ENCODE measurements around the gene IGSF9B. TPM values are rescaled to one million over a fixed set of nuclear protein-coding genes. Genes with fewer than 3 reads are reported as not detected.
A peak's percentile ranks its signal among the peaks of the same experiment; 100 is the strongest.

The IGSF9B gene
- total RNA-seq, 1 donor from 2014 or later: 3.8 TPM

- TF ChIP-seq, protein P1, sequence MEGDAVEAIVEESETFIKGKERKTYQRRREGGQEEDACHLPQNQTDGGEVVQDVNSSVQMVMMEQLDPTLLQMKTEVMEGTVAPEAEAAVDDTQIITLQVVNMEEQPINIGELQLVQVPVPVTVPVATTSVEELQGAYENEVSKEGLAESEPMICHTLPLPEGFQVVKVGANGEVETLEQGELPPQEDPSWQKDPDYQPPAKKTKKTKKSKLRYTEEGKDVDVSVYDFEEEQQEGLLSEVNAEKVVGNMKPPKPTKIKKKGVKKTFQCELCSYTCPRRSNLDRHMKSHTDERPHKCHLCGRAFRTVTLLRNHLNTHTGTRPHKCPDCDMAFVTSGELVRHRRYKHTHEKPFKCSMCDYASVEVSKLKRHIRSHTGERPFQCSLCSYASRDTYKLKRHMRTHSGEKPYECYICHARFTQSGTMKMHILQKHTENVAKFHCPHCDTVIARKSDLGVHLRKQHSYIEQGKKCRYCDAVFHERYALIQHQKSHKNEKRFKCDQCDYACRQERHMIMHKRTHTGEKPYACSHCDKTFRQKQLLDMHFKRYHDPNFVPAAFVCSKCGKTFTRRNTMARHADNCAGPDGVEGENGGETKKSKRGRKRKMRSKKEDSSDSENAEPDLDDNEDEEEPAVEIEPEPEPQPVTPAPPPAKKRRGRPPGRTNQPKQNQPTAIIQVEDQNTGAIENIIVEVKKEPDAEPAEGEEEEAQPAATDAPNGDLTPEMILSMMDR (IDR thresholded peaks at IDR 0.05): peak; percentile 48
- no peak overlapping the region for H3K27ac Mint-ChIP-seq (ENCODE audit: unreplicated experiment)
- no peaks in the 10 kb centered on the region for H3K9me3 Mint-ChIP-seq (ENCODE audit: unreplicated experiment)
- H3K4me3 Mint-ChIP-seq (ENCODE audit: unreplicated experiment): no peak overlapping the region
- H3K36me3 Mint-ChIP-seq (ENCODE audit: unreplicated experiment): no peaks in the 10 kb centered on the region
- DNase-seq (ENCODE audit: extremely low spot score, unreplicated experiment): no peak
- H3K27me3 Mint-ChIP-seq (ENCODE audit: unreplicated experiment): no peaks in the 10 kb centered on the region
- peaks cover 3% of the 10 kb centered on the region for H3K4me1 Mint-ChIP-seq (ENCODE audit: unreplicated experiment)
Observed at GRCh38 chr11:133930767-133931448, 25.9 kb downstream of the IGSF9B start.

DNA sequence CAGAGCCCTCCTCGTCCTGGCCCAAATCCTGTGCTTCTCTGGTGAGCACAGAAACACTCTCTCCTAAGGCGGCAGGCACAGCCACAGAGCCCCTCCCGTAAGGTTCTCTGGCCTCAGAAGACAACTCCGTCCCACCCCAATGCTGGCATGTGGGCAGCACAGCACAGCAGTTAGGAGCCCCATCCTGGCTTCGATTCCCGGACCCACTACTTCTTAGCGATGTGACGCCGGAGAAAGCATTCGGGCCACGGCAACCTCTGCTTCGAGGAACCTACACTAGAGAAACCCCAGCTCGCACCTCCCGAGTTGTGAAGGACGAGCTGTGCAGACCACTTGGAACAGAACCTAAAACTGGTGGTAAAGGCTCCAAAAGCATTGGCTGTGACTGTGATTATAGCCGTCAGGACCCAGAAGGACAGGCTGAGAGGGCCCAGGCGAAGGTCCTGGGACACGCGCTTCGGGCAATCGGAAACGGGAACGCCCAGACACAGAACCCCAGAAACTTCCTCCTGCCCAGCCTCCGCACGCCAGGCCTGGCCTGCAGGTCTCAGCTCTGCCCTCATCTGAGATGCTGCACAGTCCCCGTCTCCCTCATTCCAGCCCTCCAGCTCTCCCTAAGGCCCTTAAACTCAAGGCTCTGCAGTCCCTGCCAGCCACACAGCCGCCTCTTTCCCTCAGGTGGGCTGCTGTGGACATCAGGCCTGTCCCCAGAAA, 26.6 kb downstream of the IGSF9B start:
- H3K4me3 Mint-ChIP-seq (ENCODE audit: unreplicated experiment): no peak overlapping the region
- H3K36me3 Mint-ChIP-seq (ENCODE audit: unreplicated experiment): no peaks in the 10 kb centered on the region
- TF ChIP-seq, protein P1 (IDR thresholded peaks at IDR 0.05): no peak
- H3K27ac Mint-ChIP-seq (ENCODE audit: unreplicated experiment): no peak overlapping the region
- H3K4me1 Mint-ChIP-seq (ENCODE audit: unreplicated experiment): peaks cover 3% of the 10 kb centered on the region
- no peak for DNase-seq (ENCODE audit: extremely low spot score, unreplicated experiment)
- H3K9me3 Mint-ChIP-seq (ENCODE audit: unreplicated experiment): no peaks in the 10 kb centered on the region
- H3K27me3 Mint-ChIP-seq (ENCODE audit: unreplicated experiment): no peaks in the 10 kb centered on the region

DNA sequence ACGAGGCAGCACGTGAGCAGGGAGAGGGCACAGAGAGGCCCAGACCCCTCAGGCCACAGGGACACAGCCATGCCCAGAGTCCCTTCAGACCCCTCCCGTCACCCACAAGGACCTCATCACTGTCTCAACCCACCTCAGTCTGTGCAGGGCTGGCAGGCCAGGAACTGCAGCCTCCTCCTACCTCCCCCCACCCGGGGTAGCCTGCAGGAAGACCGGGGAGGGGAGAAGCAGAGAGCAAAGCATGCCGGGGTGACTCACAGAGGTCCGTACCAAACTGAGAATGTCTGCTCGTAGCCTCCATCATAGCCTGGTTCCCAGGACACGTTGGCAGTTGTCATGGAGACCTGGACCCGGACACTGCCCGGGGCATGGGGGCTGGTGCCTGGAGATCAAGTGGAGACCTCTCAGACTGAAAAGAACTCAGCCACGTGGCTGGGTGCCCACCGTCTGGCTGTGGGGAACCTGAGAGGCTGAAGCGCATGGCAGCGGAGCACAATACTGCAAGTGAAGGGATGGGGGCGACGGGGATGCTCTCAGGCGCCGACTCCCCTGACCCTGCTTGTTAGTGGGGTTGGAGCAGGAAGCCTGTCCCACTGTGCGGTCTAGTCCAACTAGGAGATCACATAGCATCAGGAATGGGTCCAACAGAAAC, 27.2 kb downstream of the IGSF9B start:
- TF ChIP-seq, protein P1 (IDR thresholded peaks at IDR 0.05): no peak
- no peaks in the 10 kb centered on the region for H3K27me3 Mint-ChIP-seq (ENCODE audit: unreplicated experiment)
- H3K4me1 Mint-ChIP-seq (ENCODE audit: unreplicated experiment): peaks cover 3% of the 10 kb centered on the region
- H3K27ac Mint-ChIP-seq (ENCODE audit: unreplicated experiment): no peak overlapping the region
- H3K36me3 Mint-ChIP-seq (ENCODE audit: unreplicated experiment): no peaks in the 10 kb centered on the region
- DNase-seq (ENCODE audit: extremely low spot score, unreplicated experiment): no peak
- H3K9me3 Mint-ChIP-seq (ENCODE audit: unreplicated experiment): no peaks in the 10 kb centered on the region
- H3K4me3 Mint-ChIP-seq (ENCODE audit: unreplicated experiment): no peak overlapping the region

DNA sequence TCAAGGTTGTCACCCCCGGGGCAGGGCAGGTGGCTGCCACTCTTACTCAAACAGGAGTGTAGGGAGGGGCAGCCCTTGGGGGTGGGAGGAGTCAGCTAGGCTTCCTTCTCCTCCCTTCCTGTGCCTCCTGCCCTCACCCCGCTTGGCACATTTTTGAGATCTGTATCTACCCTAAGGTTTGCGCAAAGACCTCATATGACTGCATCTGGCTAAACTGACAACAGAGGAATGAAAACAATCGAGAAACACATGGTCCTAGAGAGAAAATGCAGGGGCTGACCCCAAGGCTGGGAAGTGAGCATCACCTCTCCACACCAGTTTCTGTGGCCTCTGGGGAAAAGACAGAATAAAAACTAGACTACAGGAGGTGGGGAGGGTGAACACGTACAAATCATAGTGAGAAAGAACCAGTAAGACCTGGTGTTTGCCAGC, 28.1 kb downstream of the IGSF9B start:
- Mint-ChIP-seq H3K9me3 (ENCODE audit: unreplicated experiment) (no peaks in the 10 kb centered on the region), H3K27me3 (ENCODE audit: unreplicated experiment) (no peaks in the 10 kb centered on the region), H3K4me3 (ENCODE audit: unreplicated experiment) (no peak overlapping the region), H3K4me1 (ENCODE audit: unreplicated experiment) (peaks cover 3% of the 10 kb centered on the region), H3K27ac (ENCODE audit: unreplicated experiment) (no peak overlapping the region), H3K36me3 (ENCODE audit: unreplicated experiment) (no peaks in the 10 kb centered on the region)
- TF ChIP-seq, protein P1 (IDR thresholded peaks at IDR 0.05): no peak
- no peak for DNase-seq (ENCODE audit: extremely low spot score, unreplicated experiment)

Data from osteocyte (in vitro differentiated cells).